OCI-LY7 (cell line): Measurements from ENCODE around the gene CCDC198. TPM values are rescaled to one million over a fixed set of nuclear protein-coding genes. Genes with fewer than 3 reads are reported as not detected.

Experiments used
- BruUV-seq: library from RNA; stranded (reverse); fragments of 400-500 nt; replicated peaks from 2 replicates; lab custom pipeline; 2021; lab: Mats Ljungman, UMichigan
- CTCF ChIA-PET: fragments of 300-600 bp; sonication (Branson Sonifier 250); formaldehyde crosslinking; loops from one replicate; lab custom pipeline; 2022; ENCODE audit warnings: antibody characterized with exemption; ENCODE audit not compliant: unreplicated experiment; lab: Charles Lee
- POLR2A ChIA-PET: fragments of 300-600 bp; sonication (Branson Sonifier 250); formaldehyde crosslinking; loops from one replicate; lab custom pipeline; 2022; ENCODE audit warnings: antibody characterized with exemption; lab: Charles Lee
- DNase-seq: peaks from one replicate; pipeline ENCODE4 v3.0.0-alpha.2; 2015; ENCODE audit warnings: low spot score
- H2AFZ ChIP-seq: fragments of 200-600 bp; sonication (generic), shearing (Covaris generic); 2 replicates; pipeline ENCODE4 v1.6.1; 2014; ENCODE audit warnings: mild to moderate bottlenecking, antibody characterized with exemption, low read length, moderate library complexity
- H3K27ac ChIP-seq: fragments of 200-600 bp; sonication (generic); 2 replicates; pipeline ENCODE4 v1.5.1; 2014; ENCODE audit warnings: mixed run types, low read depth, mild to moderate bottlenecking, moderate library complexity, low read length, inconsistent platforms; ENCODE audit not compliant: poor library complexity, severe bottlenecking
- H3K36me3 ChIP-seq: fragments of 200-600 bp; sonication (generic); 2 replicates; pipeline ENCODE4 v1.6.1; 2014; ENCODE audit warnings: mild to moderate bottlenecking, antibody characterized with exemption, low read length, moderate library complexity, mixed read lengths; ENCODE audit not compliant: insufficient read depth
- H3K4me1 ChIP-seq: fragments of 200-600 bp; sonication (generic); 2 replicates; pipeline ENCODE4 v1.5.1; 2014; ENCODE audit warnings: mild to moderate bottlenecking, low read length; ENCODE audit not compliant: insufficient read depth, poor library complexity, severe bottlenecking
- H3K4me2 ChIP-seq: fragments of 200-600 bp; sonication (generic); 2 replicates; pipeline ENCODE4 v1.6.1; 2014; ENCODE audit warnings: mild to moderate bottlenecking, low read length
- H3K4me3 ChIP-seq: fragments of 200-600 bp; sonication (generic); 2 replicates; pipeline ENCODE4 v1.5.1; 2014; ENCODE audit warnings: mild to moderate bottlenecking, low read depth, low read length; ENCODE audit not compliant: poor library complexity, severe bottlenecking
- H3K79me2 ChIP-seq: fragments of 200-600 bp; sonication (generic); 2 replicates; pipeline ENCODE4 v1.6.1; 2016; ENCODE audit warnings: low read depth, mild to moderate bottlenecking, low read length, moderate library complexity, mixed read lengths; ENCODE audit not compliant: insufficient read depth
- H3K9me2 ChIP-seq: fragments of 200-600 bp; sonication (generic); 2 replicates; pipeline ENCODE4 v1.6.1; 2016; ENCODE audit warnings: mild to moderate bottlenecking, low read length, mixed read lengths; ENCODE audit not compliant: insufficient read depth
- H3K9me3 ChIP-seq: fragments of 200-600 bp; sonication (generic); 2 replicates; pipeline ENCODE4 v1.6.1; 2014; ENCODE audit warnings: mild to moderate bottlenecking, mixed run types, low read length, mixed read lengths
- H4K20me1 ChIP-seq: fragments of 200-600 bp; sonication (generic); 2 replicates; pipeline ENCODE4 v1.6.1; 2014; ENCODE audit warnings: mild to moderate bottlenecking, antibody characterized with exemption, low read length, moderate library complexity, mixed read lengths; ENCODE audit not compliant: insufficient read depth
- EZH2phosphoT487 ChIP-seq: fragments of 200-600 bp; sonication (generic); IDR thresholded peaks from 2 replicates; pipeline ENCODE4 v1.6.1; 2018; ENCODE audit warnings: low read depth, borderline replicate concordance, mild to moderate bottlenecking, mixed run types, antibody characterized with exemption, low read length, moderate library complexity, mixed read lengths
- intact Hi-C: fragments of 100-400 bp; cut with micrococcal nuclease; formaldehyde crosslinking; loops from one replicate; pipeline ENCODE4 v1.10.0; 2022; ENCODE audit not compliant: unreplicated experiment
- total RNA-seq, 2 experiments: library from RNA; depleted of rRNA in 1 of 2; stranded (reverse); fragments of >200 nt in 1 of 2; shearing (Covaris generic) in 1 of 2; gene quantifications; 2 replicates each; pipeline ENCODE4 v1.2.3, GENCODE V29; 2014 to 2022
- TF ChIP-seq, protein P1 (sequence below): fragments of 200-600 bp; sonication (generic); conservative IDR thresholded peaks from 2 replicates; pipeline ENCODE4 v1.5.1; 2014; ENCODE audit warnings: mild to moderate bottlenecking, antibody characterized with exemption, low read length, moderate library complexity, mixed read lengths

The CCDC198 gene
- total RNA-seq, 2 experiments from 2014 or later = not detected

DNA sequence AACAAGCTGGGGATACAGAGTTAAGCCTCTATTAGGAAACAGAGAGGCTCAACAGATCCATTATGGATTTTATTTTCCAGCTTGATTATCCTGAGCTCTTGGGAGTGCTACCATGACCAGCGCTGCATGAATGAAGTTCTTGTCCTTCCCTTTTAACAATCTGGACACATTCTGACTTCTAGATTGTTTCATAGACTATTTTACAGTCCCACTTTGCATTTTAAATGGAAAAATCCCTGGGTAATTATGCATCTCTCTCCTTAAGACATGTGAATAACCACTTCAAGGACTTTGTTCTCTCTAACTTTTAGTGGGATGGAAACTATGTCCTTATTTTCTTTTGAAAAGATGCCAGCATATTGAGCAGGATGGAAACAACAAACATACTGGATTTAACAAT is 2.0 kb downstream of the CCDC198 start:
- no peaks in the 10 kb centered on the region for H3K36me3 ChIP-seq
- H3K27ac ChIP-seq = no peak overlapping the region
- H3K9me3 ChIP-seq = no peaks in the 10 kb centered on the region
- no peak for DNase-seq
- no peak overlapping the region for H3K4me3 ChIP-seq
- no peak for TF ChIP-seq EZH2phosphoT487
- TF ChIP-seq, protein P1, sequence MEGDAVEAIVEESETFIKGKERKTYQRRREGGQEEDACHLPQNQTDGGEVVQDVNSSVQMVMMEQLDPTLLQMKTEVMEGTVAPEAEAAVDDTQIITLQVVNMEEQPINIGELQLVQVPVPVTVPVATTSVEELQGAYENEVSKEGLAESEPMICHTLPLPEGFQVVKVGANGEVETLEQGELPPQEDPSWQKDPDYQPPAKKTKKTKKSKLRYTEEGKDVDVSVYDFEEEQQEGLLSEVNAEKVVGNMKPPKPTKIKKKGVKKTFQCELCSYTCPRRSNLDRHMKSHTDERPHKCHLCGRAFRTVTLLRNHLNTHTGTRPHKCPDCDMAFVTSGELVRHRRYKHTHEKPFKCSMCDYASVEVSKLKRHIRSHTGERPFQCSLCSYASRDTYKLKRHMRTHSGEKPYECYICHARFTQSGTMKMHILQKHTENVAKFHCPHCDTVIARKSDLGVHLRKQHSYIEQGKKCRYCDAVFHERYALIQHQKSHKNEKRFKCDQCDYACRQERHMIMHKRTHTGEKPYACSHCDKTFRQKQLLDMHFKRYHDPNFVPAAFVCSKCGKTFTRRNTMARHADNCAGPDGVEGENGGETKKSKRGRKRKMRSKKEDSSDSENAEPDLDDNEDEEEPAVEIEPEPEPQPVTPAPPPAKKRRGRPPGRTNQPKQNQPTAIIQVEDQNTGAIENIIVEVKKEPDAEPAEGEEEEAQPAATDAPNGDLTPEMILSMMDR = no peak
- H2AFZ ChIP-seq = no peak overlapping the region
- peaks cover 4% of the 10 kb centered on the region for H3K4me1 ChIP-seq
- intact Hi-C loops = no loop called here
- BruUV-seq = no TSS peak
- CTCF ChIA-PET = no interaction called here
- no peak overlapping the region for H3K4me2 ChIP-seq
- H3K9me2 ChIP-seq = no peaks in the 10 kb centered on the region
- H3K79me2 ChIP-seq = no peaks in the 10 kb centered on the region
- H4K20me1 ChIP-seq = no peaks in the 10 kb centered on the region
- POLR2A ChIA-PET = no interaction called here

DNA sequence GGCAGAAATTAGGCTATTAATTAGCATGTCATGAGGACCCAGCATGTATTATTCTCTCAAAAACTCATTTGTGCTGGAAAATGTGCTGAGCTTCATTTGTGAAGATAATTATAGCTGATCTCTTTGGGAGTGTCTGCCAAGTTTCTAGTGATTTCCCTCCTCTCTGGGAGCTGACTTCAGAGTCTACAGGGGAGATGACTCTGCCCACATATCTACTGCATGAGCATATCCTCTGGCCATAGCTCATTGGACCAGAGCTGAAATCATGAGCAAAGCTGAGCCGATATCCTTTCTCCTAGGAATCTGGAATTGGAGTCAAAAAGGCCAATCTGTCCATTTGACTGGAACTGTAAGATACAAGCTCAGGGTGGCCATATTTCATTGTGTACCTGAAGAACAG is 5.9 kb downstream of the CCDC198 start:
- Histone ChIP-seq H3K9me3 (no peaks in the 10 kb centered on the region), H3K4me3 (no peak overlapping the region), H3K79me2 (no peaks in the 10 kb centered on the region), H3K36me3 (no peaks in the 10 kb centered on the region), H2AFZ (no peak overlapping the region), H3K4me2 (no peak overlapping the region), H3K4me1 (peaks cover 22% of the 10 kb centered on the region), H3K9me2 (no peaks in the 10 kb centered on the region), H4K20me1 (no peaks in the 10 kb centered on the region), H3K27ac (no peak overlapping the region)
- BruUV-seq = no TSS peak
- intact Hi-C loops = loop anchor here (2.0 kb wide), 1 partner anchor 585 kb away; no protein-coding TSS in a partner anchor
- no peak for TF ChIP-seq EZH2phosphoT487
- TF ChIP-seq, protein P1 = no peak
- DNase-seq = no peak
- ChIA-PET POLR2A (interaction anchor here (0.7 to 1.0 kb wide), 2 partner anchors 70 to 102 kb away, joined by 3 read pairs; no protein-coding TSS in a partner anchor), CTCF (interaction anchor here (1.1 kb wide), 1 partner anchor 8 kb away, joined by 4 read pairs; no protein-coding TSS in a partner anchor)

DNA sequence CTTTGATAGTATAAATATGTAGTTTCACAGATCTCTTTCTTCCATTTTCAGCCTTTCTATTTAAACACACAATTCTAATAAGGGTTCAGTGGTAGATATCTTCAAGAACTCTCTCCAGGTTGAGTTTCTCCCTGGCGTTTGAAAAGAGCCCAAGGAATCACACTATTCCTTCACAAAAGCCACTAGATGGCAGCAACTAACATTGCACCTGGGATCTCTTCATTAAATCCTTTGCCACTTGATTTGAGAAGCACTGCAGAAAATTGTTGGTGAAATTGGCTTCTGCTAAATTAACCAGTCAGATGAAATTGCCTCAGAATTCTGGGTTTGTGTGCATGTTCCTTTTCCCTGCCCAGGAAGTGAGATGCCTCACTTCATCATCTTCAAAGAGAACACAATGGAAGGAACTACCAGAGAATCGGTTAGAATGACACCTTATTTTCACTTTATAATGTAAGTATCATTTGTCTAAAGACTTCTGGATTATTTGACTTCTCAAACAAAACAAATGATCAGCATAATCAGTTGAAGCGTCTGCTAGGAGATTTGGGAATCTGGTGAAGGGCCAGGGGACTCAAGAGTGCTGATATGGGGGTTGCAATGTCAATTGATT is 6.8 kb downstream of the CCDC198 start:
- no TSS peak for BruUV-seq
- Histone ChIP-seq H3K36me3 (no peaks in the 10 kb centered on the region), H3K79me2 (no peaks in the 10 kb centered on the region), H3K4me3 (no peak overlapping the region), H3K27ac (no peak overlapping the region), H3K4me1 (peaks cover 28% of the 10 kb centered on the region), H4K20me1 (no peaks in the 10 kb centered on the region), H2AFZ (no peak overlapping the region), H3K9me3 (no peaks in the 10 kb centered on the region), H3K4me2 (peak overlapping the region; percentile 66; the same call in 1 of the 2 replicates), H3K9me2 (no peaks in the 10 kb centered on the region)
- TF ChIP-seq, protein P1 = peak; percentile 92
- no peak for TF ChIP-seq EZH2phosphoT487
- ChIA-PET POLR2A (interaction anchor here (2.0 kb wide), 1 partner anchor 22 kb away, joined by 11 read pairs; no protein-coding TSS in a partner anchor), CTCF (no interaction called here)
- intact Hi-C loops = loop anchor here (2.0 kb wide), 1 partner anchor 586 kb away; no protein-coding TSS in a partner anchor
- peak; percentile 67 for DNase-seq
